Cerebellar cortex (tissue), 1 donor: Measurements from ENCODE around the gene ELF3.
"Not testable (repeated sequence)": the region's sequence is repeated elsewhere in the genome, so short reads cannot be mapped to it uniquely, and the experiment has no call there.

Experiments used
- DNase-seq: peaks from one replicate; pipeline ENCODE4 v3.0.0-alpha.2; 2015; ENCODE audit warnings: low spot score

The ELF3 gene

DNA sequence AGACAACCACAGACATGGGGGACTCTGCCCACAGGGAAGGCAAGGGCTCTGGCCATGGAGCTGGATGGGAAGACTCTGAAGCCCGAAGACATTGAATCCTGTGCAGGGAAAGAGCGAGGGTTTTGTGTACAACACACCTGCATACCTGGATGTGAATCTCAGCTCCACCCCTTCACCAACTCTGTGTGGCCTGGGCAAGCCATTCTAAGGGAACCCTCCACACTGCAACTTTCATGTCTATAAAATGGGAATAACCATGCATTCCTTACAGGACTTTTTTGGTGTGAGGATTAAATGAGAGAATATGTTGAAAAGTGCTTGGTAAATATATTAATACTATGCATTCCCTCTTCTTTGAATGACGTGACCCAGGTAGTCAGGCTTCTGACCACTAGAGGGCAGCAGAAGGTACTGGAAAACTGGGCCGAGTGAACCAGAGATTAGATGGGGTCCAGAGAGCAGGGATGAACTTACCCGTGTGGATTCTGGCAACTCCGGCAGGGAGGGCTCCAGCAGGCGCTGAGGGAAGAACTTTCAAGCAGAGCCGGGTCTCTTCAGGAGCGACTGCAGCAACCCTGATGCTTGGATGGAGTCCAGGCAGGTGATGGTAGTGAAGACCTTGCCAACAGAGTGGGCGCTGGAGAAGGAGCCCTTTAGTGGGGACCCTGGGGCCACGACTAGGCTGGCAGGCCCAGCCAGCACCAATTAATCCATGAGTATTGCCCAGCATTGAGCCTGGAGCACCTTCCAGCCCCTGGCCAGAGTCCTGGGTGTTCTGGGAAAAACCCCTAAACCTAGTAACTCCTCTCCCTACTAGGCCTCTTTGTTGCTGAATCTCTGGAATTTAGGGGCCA lies 834 bp upstream of the ELF3 start:
- peak; percentile 88 for DNase-seq

DNA sequence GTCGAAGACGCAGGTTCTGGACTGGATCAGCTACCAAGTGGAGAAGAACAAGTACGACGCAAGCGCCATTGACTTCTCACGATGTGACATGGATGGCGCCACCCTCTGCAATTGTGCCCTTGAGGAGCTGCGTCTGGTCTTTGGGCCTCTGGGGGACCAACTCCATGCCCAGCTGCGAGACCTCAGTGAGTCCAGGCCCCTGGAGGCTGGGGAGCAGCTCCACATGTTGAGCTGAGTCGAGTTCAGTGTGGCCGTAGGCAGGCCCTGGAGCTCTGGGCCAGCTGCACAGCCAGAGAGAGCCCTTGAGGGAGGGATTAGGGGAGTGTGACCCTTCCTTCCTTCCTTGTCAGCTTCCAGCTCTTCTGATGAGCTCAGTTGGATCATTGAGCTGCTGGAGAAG lies 1.6 kb downstream of the ELF3 start:
- no peak for DNase-seq

DNA sequence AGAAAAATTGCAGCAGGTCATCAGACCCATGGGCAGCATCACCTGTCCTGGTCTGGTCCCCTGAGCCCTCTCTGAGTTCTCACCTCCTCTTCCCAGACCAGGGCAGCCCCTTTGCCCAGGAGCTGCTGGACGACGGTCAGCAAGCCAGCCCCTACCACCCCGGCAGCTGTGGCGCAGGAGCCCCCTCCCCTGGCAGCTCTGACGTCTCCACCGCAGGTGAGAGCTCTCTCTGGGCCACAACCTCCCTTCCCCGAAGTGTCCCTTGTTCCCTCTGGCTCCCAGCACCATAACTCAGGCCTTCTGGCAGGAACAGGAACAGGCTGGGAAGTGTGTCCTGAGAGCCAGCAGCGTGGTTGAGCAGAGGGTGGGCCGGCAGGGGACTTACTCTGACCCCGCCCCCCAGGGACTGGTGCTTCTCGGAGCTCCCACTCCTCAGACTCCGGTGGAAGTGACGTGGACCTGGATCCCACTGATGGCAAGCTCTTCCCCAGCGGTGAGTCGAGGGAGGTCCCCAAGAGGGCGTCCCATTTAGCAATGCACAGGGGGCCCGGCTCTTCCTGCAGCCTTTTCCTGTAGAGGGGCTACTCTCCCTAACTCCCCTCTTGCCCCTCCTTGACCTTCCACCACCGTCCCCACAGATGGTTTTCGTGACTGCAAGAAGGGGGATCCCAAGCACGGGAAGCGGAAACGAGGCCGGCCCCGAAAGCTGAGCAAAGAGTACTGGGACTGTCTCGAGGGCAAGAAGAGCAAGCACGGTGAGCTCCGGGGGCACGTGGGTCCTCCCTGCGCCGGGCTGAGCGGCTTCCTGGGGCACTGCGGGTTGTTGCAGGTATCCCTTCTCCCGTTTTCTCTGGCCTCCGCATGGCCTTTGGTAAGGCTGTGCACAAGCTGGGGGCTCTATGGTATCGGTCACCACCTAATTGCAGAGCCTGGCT lies 2.4 kb downstream of the ELF3 start:
- DNase-seq, result no peak

DNA sequence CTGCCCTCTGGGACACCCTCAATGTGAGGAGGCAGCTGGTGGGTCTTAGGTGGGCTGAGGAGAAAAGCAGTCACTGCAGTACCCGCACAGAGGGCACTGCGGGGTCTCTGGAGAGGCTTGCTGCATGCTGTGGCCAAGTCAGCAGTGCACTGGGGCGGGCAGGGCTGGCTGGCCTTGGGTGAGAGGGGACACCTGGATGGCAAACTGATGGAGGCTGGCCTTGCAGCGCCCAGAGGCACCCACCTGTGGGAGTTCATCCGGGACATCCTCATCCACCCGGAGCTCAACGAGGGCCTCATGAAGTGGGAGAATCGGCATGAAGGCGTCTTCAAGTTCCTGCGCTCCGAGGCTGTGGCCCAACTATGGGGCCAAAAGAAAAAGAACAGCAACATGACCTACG lies 3.2 kb downstream of the ELF3 start:
- no peak for DNase-seq

DNA sequence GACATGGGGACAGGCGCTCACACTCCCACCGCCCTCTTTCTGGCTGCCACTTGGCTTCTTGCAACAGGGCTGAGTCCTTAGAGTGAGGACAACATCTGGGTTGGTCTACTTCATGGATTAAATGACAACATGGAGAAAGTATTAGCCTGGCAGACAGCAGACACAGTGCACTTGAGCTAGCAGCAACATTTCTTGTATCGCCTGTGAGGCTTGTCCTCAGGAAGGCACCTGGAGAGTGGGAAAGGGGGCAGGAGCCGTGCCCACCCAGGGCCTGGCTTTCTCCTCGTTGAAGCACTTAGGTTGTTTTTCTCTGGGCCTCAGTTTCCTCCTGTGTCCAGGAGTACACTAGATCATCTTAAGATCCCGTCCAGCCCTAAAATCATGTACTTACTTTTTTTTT lies 3.7 kb downstream of the ELF3 start:
- DNase-seq, result no peak

DNA sequence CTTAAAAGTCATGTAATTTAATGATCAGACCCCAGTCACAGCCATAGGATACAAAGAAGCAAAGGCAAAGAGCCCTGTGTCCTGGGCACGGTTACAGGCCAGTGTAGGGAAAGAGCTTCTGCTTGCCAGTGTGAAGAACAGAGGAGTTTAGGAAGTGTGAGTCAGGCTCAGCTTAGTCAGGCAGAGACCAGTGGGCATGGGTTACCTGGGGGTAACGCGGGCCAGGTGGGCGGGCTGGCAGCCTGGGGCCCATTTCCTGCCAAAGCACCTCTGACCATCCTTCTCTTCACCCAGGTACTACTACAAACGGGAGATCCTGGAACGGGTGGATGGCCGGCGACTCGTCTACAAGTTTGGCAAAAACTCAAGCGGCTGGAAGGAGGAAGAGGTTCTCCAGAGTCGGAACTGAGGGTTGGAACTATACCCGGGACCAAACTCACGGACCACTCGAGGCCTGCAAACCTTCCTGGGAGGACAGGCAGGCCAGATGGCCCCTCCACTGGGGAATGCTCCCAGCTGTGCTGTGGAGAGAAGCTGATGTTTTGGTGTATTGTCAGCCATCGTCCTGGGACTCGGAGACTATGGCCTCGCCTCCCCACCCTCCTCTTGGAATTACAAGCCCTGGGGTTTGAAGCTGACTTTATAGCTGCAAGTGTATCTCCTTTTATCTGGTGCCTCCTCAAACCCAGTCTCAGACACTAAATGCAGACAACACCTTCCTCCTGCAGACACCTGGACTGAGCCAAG lies 4.7 kb downstream of the ELF3 start:
- no peak for DNase-seq

DNA sequence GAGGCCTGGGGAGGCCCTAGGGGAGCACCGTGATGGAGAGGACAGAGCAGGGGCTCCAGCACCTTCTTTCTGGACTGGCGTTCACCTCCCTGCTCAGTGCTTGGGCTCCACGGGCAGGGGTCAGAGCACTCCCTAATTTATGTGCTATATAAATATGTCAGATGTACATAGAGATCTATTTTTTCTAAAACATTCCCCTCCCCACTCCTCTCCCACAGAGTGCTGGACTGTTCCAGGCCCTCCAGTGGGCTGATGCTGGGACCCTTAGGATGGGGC lies 5.2 kb downstream of the ELF3 start:
- no peak for DNase-seq

DNA sequence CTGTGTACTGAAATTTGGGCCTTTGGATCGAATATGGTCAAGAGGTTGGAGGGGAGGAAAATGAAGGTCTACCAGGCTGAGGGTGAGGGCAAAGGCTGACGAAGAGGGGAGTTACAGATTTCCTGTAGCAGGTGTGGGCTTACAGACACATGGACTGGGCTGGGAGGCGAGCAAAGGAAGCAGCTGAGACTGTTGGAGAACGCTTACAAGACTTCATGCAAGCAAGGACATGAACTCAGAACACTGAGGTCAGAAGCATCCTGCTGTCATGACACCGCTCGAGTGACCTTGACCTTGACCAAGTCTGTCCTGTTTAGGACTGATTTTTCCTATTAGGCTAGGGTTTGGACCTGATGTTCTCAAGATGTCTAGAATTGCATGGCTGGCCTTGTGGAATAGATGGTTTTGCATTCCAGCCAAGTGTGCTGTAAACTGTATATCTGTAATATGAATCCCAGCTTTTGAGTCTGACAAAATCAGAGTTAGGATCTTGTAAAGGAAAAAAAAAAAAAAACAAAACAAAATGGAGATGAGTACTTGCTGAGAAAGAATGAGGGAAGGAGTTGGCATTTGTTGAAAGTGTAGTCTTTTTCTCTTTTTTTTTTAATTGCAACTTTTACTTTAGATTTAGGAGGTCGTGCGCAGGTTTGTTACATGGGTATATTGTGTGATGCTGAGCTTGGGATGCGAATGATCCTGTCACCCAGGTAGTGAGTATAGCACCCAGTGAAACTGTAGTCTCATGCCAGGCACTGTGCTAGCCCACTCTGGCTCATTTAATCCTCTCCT lies 5.8 kb downstream of the ELF3 start:
- no peak for DNase-seq

DNA sequence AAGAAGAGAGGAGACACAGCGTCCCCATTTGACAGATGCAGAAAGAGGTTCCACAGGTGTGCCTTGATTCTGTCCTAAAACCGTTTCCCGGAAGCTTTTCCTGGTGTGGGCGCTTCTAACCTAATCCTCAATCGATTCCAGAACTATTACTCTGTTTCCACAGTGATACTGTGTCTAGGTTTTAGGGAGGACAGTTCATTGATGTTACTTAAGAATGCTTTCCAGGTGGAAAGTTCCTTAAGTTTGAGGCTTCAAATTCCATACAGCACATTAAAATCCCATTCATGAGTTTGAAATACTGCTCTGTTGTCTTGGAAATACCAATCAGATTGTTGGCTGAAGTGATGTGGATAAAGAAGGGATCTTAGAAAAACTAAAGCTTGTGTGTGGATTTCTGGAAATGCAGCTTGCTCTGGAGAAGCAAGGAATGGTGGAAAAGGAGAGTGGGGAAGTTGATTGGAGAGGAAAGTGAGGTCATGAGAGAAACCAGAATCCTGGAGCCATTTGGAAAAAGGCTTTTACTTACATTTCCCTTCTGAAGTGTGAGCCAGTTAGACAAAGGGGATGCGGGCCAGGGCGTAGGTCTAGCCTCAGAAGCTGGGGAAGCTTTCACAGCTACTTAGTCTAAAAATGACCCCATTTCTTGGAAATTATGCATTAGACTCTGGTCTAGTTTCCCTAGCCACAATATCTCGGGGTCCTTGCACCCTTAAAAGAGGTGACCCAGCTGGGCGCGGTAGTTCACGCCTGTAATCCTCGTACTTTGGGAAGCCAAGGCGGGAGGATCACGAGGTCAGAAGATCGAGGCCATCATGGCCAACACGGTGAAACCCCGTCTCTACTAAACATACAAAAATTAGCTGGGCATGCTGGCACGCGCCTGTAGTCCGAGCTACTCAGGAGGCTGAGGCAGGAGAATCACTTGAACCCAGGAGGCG lies 6.7 kb downstream of the ELF3 start:
- DNase-seq, result no peak

DNA sequence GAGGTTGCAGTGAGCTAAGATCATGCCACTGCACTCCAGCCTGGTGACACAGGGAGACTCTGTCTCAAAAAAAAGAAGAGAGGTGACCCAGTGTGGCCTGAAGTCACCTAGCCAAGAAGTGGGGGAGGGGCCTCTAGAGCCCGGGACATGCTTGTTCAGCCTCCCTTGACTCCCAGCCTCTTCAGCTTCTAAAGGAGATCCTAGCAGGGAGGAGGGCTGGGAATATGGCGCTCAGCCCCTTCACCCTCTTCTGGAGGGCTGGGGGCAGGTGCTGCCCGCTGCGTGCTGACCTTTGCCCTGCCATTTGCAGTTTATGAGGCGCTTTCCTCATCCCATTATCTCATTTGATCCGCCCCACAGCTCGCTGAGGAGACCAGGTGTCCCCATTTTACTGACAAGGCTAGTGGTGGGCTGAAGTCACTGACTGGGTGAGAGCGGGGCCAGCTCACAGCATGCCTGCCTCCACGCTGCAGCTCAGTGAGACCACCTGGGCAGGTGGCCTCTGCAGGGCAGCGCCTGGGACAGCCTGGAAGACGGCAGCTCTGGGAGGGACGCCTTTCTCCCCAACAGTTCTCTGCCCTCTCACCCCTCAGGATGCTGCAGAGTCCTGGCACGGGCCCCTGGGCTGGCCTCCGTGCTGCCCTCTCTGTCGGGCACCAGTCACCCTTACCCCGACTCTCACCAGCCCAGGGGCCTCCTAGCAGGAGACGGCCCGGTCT lies 7.5 kb downstream of the ELF3 start:
- DNase-seq, result no peak

DNA sequence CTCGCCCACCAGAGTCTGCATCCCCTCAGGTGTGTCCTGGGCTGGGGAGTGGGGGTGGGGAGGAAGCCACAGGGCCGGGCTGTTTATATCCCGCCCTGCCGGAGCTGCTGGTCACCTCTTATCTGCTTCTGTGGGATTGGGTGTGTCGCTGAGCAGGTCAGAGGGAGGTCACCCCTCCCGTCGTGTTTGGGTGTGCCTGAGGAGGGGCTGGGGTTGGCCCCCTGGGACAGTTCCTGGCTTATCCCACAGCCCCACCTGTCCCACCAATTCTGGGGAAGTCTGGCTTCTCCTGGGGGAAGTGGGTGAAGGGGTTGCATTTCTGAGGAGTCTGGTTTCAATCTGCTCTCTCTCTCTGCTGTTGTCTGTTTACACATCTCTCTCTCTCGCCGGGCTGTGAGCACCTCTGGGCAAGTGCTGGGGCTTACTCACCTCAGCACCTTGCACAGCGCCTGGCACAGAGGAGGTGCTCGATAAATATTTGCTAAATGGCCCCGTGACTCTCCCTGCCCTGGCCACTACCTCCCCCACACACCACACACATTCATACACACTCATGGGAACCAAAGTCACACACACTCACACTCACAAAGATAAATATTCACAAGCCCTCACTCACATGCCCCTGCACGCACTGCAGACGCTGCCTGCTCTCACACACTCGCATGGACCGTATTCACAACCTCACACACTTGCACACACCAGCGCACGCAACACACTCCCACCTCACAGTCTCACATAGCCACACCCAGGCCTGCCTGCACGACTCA lies 8.3 kb downstream of the ELF3 start:
- no peak for DNase-seq

DNA sequence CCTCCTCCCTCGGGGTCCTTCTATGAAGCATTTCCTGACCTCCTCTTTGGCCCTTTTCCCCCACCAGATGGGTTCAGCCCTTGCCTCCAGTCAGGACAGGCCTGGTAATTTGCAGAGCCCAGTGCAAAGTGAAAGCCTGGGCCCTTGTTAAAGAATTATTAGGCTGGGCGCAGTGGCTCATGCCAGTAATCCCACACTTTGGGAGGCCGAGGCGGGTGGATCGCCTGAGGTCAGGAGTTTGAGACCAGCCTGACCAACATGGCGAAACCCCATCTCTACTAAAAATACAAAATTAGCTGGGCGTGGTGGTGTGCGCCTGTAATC lies 8.8 kb downstream of the ELF3 start:
- DNase-seq, result not testable (repeated sequence)

DNA sequence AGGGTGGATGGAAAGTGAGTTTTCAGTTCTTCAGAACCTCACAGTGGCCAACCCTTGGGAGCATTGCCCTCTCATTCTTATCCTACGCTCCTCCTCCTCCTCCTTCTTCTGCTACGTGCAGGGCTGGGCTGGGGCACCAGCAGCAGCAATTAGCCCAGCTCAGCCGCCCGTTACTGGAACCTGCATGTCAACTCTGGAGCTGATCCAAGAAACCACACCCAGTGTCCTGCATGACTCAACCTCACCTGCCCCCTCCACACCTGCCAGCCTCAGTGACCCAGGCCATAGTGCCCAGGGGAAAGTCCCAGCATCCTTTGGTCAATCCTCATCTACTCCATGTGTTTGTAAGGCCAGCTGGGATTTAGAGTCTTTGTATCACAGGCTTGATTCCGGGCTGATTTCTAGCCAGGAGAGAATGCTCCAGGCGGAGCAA lies 12.6 kb downstream of the ELF3 start:
- DNase-seq, result peak; percentile 6

DNA sequence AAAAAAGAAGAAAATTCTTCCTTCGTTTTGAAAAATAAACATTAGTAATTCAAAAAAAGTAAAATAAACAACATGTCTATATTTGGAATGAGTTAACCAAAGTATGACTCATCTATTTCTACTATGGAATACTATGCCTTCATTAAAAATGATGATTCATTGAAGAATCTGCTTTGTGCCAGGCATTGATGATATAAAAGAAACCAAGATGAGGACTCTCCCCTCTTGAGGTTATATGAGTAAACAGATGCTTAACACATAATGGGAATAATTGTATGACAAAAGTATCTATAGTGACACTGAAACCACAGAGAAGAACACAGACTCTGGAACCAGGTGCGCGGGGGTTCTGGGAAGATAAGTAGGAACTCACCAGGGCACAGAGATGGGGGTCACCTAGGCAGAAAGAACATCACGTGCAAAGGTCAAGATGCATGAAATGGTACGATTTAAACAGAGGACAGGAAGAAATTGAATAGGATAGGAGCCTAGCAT lies 18.8 kb downstream of the ELF3 start:
- no peak for DNase-seq

DNA sequence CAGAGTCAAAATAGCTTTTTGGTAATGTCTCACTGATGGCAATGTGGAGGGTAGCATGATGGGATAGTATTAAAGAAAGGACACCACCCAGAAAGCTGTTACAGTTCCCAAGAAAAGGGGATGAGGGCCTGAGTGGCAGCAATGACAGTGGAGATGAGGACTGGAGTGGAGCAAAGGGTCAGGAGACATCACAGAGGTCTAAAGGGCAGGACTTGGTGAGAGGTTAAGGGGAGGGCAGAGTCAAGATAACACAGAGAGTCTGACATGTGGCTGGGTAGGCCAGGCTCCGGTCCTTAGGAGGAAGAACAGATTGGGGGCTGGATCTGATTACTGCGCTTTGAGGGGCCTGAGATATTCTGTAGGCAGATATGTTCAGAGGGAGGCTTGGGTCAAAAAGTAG lies 19.3 kb downstream of the ELF3 start:
- no peak for DNase-seq

DNA sequence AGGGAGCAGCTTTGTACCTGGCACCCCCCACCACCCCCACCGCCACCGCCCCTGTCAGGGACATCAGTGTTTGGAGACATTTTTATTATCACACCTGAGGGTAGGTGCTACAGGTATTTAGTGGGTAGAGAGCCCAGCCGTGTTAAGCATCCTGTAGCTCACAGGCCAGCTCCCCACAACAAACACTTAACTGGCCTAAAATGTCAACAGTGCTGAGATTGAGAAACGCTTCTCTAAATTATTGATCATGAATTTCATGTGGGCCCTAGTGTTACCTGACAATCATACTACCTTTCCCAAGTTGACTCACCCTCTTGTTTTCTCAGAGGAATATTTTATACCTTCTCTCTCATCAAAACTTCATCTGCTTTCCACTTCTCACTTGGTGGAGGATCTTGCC lies 21.4 kb downstream of the ELF3 start:
- no peak for DNase-seq

DNA sequence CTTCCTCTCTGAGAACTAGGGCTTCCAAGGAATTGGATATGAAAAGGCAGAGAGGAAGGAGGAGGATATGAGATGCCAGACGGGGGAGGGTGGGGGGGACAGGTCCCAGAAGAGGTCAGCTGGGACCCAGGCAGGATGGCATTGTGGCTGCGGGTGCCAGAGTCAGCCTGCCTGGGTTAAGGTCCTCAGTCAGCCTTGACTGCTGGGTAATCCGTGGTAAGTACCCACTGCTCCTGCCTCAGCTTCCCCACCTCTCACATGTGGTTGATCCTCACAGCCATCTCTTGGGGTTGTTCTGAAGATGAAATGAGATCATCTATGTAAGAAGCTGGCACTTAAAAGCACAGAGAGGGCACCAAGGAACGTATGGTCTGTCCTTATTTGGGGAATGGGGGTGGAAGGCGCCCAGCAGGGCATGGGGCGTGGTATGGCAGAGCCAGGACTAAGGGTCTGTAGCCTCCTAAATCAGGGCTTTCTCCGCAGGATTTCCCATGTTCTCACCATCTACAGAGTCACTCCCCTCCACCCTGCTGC lies 23.8 kb downstream of the ELF3 start:
- no peak for DNase-seq

DNA sequence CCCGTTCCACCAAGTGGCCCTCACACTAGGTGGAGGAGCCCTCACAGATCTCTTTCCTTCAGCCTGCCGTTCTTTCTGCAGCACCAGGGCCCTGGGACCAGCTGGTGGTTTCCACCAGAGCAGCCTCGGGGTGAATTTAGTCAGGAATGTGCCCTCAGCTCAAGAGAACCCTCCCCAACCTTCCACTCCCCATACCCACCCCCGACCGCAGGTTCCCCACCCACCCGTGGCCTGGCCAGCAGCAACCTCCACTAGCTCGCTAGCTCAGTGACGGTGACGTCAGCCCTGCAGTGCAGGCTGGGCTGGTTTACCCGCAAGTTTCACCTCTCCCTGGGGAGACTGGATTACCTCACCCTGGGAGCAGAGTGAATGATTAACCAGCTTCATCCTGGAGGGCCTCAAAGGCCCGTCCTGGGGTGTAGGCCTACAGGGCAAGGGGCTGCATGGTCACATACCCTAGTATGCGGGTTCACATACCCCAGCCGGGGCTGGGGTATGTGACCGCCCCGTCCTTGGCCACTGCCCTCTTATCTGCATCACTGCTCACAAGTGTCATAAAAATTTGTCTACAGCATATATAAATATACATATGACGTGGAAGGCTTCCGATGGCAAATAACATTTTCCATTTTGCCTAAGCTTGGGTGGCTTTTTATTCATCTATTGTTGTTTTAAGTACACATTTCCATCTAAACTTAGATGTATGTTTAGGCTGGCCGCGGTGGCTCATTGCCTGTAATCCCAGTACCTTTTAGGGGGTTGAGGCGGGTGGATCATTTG lies 24.5 kb downstream of the ELF3 start:
- no peak for DNase-seq
